ENCODE results near the gene ANKRD27.
A peak's percentile ranks its signal among the peaks of the same experiment; 100 is the strongest.
"Not testable (repeated sequence)": the region's sequence is repeated elsewhere in the genome, so short reads cannot be mapped to it uniquely, and the experiment has no call there.

ANKRD27 gene

GRCh38 chr19:32652894-32653598 is 21.9 kb downstream of the ANKRD27 start:
- ATAC-seq: peak; percentile 75
- no peak for TF ChIP-seq ZNF70 (CRISPR knock-in tag; IDR thresholded peaks at IDR 0.05)
- TF ChIP-seq OSR1 (CRISPR knock-in tag; IDR thresholded peaks at IDR 0.05): no peak
- no peak for TF ChIP-seq SNAI2 (CRISPR knock-in tag; IDR thresholded peaks at IDR 0.05)
- no peak for TF ChIP-seq ZFP30 (CRISPR knock-in tag; IDR thresholded peaks at IDR 0.05)
- no peak for TF ChIP-seq PPARA (CRISPR knock-in tag; IDR thresholded peaks at IDR 0.05; ENCODE audit: borderline replicate concordance)
- TF ChIP-seq TOX (CRISPR knock-in tag; IDR thresholded peaks at IDR 0.05; ENCODE audit: borderline replicate concordance): no peak
- no peak for TF ChIP-seq TSHZ2 (CRISPR knock-in tag; IDR thresholded peaks at IDR 0.05)
- no peak for TF ChIP-seq ZC3H10 (CRISPR knock-in tag; IDR thresholded peaks at IDR 0.05)
- no peak for TF ChIP-seq CSRNP3 (CRISPR knock-in tag; IDR thresholded peaks at IDR 0.05)
- TF ChIP-seq GLIS3 (CRISPR knock-in tag; IDR thresholded peaks at IDR 0.05): no peak

- not testable (repeated sequence) for ATAC-seq
These were observed 22.6 kb downstream of the ANKRD27 start for GRCh38 chr19:32652331-32652730.

- TF ChIP-seq GLIS3 (CRISPR knock-in tag; IDR thresholded peaks at IDR 0.05) (no peak), CREB5 (CRISPR knock-in tag; IDR thresholded peaks at IDR 0.05; ENCODE audit: low read depth) (no peak), ISL1 (CRISPR knock-in tag; IDR thresholded peaks at IDR 0.05) (no peak), ZC3H10 (CRISPR knock-in tag; IDR thresholded peaks at IDR 0.05) (no peak), TCF4 (CRISPR knock-in tag; IDR thresholded peaks at IDR 0.05; ENCODE audit: borderline replicate concordance) (no peak)
- peak; percentile 53; the same call in 1 of the 3 replicates for ATAC-seq
These were observed 23.2 kb downstream of the ANKRD27 start for GRCh38 chr19:32651729-32652140.

- no peak for ATAC-seq
- TF ChIP-seq ESRRG (CRISPR knock-in tag; IDR thresholded peaks at IDR 0.05): no peak
- TF ChIP-seq PPARA (CRISPR knock-in tag; IDR thresholded peaks at IDR 0.05; ENCODE audit: borderline replicate concordance): no peak
- no peak for TF ChIP-seq ARNTL (CRISPR knock-in tag; IDR thresholded peaks at IDR 0.05; ENCODE audit: borderline replicate concordance, low read depth)
- TF ChIP-seq ZFP3 (CRISPR knock-in tag; IDR thresholded peaks at IDR 0.05): no peak
These were observed 24.3 kb downstream of the ANKRD27 start for GRCh38 chr19:32650671-32651070.

- no peak for ATAC-seq
- TF ChIP-seq CSRNP3 (CRISPR knock-in tag; IDR thresholded peaks at IDR 0.05) (no peak), CSDC2 (CRISPR knock-in tag; IDR thresholded peaks at IDR 0.05) (no peak), POU6F1 (CRISPR knock-in tag; IDR thresholded peaks at IDR 0.05; ENCODE audit: borderline replicate concordance, low read depth) (no peak), SNAI2 (CRISPR knock-in tag; IDR thresholded peaks at IDR 0.05) (no peak), TSHZ2 (CRISPR knock-in tag; IDR thresholded peaks at IDR 0.05) (no peak), ISL1 (CRISPR knock-in tag; IDR thresholded peaks at IDR 0.05) (no peak), GLIS3 (CRISPR knock-in tag; IDR thresholded peaks at IDR 0.05) (no peak), ZNF565 (CRISPR knock-in tag; conservative IDR thresholded peaks at IDR 0.05; ENCODE audit: low read depth) (no peak), ZFP3 (CRISPR knock-in tag; IDR thresholded peaks at IDR 0.05) (no peak), ARNTL (CRISPR knock-in tag; IDR thresholded peaks at IDR 0.05; ENCODE audit: borderline replicate concordance, low read depth) (no peak), ZFP30 (CRISPR knock-in tag; IDR thresholded peaks at IDR 0.05) (no peak), CREB5 (CRISPR knock-in tag; IDR thresholded peaks at IDR 0.05; ENCODE audit: low read depth) (no peak)
These were observed 25.2 kb downstream of the ANKRD27 start for GRCh38 chr19:32649751-32650150.
